ENCODE results near the gene LAMP5.

The LAMP5 gene

DNA sequence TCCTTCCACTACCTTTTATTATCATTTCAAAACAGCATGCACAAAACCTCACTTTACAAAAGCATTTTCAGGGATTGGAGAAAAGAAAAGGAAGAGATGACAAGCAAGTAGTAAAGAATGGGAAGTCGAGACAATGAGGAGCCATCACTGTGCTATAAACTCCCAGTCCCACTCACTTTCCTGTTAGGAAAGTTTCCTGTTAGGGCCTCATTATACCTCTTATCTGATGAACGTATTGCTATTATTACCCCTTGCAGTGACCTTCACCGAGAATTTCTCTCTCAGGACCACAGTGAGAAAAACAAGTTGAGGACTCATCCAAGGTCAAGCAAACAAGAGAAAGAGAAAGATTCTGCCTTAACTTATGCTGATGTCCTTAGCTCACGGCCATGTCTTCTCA lies 28.8 kb downstream of the LAMP5 start:
- no peak for DNase-seq (ENCODE audit: low spot score)

DNA sequence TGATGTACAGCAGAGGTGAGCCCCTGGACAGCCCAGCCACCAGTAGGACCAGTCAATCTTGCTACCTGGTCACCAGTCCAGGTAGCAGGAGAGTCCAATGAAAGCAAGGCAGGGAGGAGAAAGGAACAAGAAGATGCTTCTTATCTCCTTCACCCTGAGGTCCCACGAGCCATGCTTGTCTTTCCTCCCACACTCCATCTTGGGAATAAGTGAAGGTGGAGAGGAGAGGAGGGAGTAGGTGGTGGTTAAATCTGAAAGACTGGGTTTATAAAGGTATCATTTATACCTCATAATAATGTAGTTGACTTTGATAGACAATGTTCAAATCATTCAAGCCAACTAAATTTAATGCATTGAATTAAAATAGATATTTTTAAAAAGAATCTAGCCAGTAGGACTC lies 35.9 kb downstream of the LAMP5 start:
- no peak for DNase-seq (ENCODE audit: low spot score)

DNA sequence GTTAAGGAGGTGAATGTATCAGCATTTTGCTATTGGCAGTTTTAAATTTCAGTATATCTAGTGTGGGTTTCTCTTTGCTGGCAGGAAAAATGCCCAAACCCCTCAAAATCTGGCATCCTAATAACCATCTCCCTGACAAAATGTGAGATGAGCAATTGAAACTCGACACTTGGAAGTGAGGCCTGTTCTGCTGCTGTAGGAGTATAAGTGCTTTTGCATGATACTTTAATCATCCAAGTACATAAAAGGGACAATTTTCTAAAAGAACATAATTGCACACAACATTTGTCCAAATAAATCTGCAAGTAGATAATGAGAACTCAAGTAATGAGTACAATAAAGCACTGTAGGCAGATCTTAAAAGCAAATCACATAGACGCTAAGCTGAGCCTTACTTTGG lies 36.5 kb downstream of the LAMP5 start:
- no peak for DNase-seq (ENCODE audit: low spot score)

DNA sequence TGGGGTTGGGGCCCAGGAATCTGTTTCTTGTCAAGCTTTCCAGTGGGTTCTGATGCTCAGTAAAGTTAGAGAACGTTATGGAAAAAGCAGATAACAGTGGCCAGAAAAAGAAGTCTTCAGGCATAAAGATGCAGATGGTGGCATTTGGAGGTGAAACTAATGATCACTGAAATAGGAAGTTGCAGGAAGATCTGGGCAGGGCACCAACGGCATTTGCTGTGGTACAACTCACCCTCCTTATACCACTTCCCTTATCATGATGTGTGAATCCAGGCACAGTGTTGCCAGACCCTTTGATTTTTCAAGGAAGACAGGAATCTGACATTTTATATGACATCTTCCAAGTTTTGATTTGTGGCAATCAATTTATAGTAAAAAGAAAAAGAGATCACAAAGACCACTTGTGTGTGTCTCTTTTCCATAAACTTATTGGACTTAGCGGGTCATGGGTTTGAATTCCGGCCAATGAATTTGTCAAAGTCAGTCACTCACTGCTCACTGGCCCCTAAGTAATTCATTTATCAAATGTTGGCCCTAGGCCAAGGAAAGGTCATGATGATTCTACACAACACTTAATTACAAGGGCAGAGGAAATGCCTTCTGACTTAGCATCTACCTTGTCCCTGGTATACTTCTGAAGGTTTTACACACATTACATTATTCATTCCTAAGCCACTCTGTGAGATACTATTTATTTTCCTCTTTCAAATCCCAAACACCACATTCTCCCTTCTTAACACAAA lies 37.6 kb downstream of the LAMP5 start:
- DNase-seq (ENCODE audit: low spot score), result no peak

DNA sequence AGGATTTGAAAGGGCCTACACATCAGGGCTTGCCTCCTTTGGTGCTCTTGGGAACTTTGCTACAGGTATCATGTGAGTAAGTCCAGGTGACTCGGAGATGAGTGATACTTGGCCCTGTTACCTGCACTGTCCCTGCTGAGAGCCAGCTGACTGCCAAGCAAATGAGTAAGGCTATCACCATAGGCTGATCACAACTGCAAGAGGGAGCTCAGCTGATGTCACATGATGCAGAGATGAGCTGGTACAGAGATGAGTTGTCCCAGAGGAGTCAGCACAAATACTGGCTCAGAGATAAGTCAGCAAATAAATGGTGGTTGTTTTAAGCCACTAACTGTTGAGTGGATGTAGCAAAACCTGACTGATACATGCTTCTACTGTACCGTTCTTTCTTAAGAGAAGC lies 41.4 kb downstream of the LAMP5 start:
- DNase-seq (ENCODE audit: low spot score), result no peak

DNA sequence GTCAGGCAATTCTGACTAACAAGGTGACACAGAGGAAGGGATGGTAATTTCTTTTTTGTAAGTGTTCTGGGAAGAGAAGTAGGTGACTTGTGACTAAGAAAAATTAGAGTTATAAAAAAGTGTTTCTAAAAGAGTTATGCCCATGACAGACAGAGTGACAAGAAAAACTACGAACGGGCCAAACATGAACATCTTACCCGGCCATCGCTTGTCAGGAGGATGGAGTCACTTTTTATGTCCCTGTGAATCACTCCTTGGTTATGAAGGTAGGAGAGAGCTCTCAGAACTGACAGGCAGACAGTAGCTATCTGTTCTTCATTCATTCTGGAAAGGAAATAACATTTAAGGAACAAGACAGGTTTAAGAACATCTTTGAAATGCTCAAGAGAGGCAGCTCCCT lies 43.0 kb downstream of the LAMP5 start:
- DNase-seq (ENCODE audit: low spot score), result no peak

DNA sequence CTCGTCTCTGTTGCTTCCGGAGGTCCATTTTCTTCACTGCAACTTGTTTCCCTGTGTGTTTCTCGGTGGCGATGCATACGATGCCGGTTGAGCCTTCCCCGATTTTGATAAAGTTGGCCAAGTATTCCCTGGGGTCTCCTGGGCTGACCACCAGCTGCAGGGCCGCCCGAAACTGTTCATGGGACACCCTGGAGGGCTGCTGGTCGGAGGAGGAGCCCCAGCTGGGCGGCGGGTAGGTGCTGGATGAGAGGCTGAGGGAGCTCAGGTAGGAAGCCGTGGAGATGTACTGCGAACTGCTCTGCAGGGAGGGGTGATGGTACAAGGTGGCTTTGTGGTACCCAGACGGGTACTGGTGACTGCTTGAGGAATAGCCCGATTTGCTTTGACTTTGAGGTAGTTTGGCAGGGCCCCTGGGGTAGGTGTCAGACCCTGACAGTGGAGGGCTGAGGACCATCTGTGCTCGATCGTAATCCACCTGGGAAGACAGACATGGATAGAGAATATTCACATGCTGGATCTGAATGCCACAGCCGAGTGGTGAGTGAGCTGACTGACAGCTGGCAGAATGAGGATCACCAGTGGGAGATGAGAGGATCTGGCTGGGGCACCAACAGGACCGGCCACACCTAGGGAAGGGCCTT lies 51.6 kb downstream of the LAMP5 start:
- no peak for DNase-seq (ENCODE audit: low spot score)

DNA sequence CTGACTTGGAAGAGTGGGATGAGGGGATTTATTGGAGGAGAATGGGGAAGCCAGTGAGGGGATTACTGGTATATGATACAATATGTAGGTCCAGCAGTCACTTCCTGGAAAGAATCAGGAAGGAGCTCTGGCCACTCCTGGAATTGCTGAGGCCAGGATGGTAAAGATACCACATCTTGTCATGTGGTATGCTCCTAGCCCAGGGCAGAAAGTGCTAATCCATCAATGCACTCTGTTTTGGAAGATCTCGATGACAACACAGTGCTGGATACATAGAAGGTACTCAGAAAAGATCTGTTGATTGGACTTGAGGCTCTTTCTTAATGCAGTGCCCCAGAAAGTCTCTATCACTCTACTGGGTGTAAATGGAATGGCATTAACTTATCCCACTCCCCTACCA lies 52.6 kb downstream of the LAMP5 start:
- no peak for DNase-seq (ENCODE audit: low spot score)

DNA sequence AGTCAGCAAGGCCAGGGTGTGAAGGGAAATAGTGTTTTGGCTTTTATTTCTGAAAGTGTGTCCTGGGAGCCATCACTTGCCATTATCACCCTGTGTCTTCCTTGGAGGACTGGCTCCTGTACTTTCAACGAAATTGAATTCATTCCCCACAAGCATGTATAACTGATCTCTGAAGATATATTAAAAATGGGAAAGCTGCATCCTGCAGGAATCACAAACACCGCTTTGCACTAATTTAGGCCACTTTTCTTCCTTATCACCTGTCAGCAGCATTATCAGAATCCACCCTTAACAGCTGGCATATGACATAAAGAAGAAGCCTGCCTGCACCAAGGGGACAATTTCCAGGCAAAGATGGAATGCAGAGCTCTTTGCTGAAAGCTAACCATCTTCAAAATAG lies 56.2 kb downstream of the LAMP5 start:
- DNase-seq (ENCODE audit: low spot score), result no peak

DNA sequence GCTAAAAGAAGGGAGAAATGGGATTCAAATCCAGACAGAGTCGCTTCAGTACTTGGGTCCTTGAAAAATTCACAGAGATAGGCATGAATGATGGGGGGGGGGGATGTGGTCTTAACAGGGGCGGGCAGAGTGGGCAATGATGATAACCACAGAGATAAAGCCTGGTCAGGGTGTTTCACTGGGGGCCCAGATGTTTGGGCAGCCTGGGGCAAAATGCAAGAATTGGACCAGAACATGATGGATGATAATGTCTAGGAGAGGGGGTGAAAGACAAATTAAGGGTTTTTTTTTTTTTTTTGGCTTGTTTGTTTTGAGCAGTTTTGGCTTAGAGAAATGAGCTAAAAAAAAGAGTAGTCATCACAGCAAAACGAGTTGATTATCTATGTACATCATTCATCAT lies 57.4 kb downstream of the LAMP5 start:
- DNase-seq (ENCODE audit: low spot score), result no peak

DNA sequence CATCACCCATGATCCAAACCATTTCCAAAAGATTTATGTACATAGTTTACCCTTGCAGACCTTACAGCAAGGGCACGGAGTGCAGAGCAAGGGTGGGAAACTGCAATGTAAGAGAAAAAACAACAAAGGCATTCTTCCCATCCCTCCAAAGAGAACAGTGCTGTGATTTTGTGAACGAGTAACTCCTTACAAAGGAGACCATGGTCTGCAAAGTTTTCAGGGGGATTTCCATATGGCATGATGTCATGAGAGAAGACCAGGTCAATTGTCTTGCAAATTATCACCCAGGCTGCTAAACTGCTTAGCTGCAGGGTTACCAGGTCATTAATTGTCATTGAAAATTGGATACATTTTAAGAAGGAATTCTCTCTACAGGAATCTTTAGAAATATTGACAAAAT lies 58.3 kb downstream of the LAMP5 start:
- DNase-seq (ENCODE audit: low spot score), result no peak

DNA sequence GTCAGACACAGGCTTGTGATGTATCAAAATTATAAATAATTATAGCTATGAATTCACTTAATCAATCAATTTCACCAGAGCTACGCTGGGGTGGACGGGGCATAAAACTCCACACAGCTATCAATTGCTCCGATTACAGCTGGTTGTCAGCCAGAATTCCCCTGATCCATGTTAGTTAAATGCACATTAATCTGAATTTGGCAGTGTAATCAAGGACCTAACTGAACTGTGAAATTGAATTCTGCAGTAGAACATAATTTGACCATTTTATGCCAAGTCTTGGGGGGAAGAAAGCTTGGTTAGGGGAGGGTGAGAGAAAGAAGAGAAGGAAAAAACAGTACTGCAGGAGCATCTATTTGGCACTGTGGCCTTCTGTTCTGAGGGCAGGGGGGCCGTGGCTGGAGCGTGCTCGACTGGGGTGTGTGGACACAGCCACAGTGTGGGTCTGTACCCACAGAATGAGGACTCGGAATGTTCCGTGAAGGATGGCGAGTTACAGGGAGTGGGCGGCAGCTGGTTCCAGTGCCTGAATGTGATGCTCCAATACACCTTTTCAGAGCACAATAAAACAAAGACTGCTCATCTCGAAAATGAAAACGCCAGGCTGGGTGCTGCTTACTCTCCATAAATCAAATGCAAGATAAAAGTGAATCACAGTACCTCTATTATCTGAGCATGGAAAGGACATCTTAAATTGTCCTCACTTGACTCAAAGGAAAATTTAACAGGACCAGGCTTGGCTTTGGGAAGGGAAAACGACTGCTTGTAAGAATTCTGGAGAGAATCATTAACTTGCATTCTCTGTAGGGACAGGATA lies 59.2 kb downstream of the LAMP5 start:
- no peak for DNase-seq (ENCODE audit: low spot score)

DNA sequence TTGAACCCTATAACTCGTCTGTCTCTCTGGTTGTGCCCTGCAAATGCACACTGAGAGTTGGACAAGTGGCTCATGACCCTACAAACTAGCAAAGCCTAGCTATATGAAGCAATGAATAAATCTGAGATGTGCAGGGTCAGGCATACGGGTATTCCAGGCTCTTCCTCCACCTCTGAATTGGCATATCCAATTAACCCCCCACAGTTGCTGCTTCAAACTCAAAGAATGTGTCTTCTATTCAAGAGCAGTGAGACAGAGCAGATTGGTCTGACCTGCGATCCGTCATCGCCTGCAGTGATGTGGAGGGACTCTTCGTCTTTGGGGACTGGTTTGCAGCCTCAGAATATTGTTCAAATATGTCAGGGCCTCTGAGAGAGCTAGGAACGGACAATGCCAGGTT lies 59.8 kb downstream of the LAMP5 start:
- DNase-seq (ENCODE audit: low spot score), result no peak

DNA sequence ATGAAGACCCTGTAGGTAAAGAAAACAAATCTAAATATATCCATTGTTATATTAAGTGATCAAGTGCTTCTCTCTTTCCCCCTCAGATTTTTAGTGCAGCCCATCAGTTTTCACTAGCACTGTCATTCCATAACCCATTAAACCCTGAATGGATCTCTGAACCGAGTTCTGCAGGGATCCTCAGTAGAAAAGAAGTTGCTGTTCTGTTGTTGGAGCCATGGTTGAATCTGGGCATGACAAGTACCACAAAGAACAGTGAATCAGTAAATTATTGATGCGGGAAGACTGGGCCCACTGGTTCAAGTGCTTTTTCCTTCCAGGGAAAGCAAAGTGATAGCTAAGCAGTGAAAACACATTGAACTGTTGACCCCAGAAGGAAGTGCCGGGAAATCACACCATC lies 60.4 kb downstream of the LAMP5 start:
- DNase-seq (ENCODE audit: low spot score), result no peak

DNA sequence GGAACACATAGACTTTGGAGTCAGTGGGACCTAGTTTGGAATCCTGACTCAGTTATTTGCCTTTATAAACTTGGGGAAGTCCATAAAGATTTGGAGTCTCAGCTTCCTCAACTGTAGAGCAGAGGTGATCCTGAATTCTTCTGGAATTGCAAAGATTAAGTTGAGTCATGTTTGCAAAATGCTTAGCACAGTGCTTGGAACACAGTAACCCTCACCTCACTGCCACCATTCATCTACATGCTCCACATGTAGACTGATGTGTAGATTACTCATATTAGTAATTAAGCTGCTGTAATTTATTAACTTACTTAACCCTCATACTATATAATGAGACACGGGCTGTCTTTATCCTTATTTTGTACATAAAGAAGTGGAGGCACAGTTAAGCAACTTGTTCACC lies 61.4 kb downstream of the LAMP5 start:
- no peak for DNase-seq (ENCODE audit: low spot score)

DNA sequence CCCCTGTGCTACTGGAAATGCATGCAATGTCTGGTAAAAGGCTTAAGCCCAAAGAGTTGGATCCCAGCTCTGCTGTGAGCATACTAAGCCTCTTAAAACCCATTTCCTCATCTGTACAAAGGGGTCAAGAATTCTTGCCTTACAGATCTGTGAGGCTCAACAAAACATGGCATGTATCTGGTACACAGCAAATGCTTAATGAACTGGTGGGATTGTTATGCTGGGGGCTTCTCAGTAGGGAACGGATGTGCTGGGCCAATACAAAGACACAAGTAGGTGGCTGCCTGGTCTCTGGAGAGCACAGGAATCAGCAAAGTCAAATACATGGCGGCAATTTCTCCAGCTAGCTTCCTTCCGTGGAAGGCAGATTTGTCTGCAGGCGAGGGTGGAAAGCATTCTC lies 62.3 kb downstream of the LAMP5 start:
- DNase-seq (ENCODE audit: low spot score), result no peak

DNA sequence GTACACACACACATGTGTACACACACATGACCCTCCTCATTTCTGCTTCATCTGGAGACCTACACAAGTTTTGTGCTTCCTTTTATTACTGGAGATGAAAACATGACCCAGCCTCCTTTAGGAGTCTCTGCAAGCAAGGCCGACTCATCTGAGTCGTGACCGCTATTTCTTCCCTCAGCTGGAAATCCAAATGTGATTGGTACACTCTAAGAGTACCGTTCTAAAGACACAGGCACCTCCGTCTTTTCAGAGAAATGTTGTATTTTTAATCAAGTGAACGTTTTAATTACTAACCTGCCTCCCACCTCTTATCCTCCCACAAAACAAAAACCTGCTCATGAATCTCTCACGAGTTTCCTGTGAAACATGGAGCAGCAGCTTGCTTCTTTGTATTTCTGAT lies 63.0 kb downstream of the LAMP5 start:
- no peak for DNase-seq (ENCODE audit: low spot score)

DNA sequence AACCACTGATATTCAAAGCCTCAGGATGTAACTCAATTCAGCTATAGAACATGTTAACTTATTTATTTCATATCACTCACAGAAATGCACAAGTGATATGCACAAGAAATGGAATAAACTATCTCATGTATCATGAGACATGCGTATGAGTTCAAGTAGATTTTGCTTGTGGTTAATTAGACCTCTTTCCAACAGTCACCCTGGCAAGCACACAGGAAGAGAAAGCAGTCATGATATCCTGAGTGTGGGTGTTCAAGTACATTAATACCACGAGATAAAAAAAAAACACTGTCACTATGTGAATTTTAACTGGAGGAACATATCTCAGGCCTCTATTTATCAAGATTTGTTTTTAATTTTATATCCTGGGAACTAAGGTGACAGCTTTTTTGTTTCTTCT lies 64.2 kb downstream of the LAMP5 start:
- DNase-seq (ENCODE audit: low spot score), result no peak

All from CD4-positive, alpha-beta T cell treated with Interleukin-2 at 100 ng/mL for 4 hours (primary cell).